ENCODE results near the gene SOX8. TPM values are rescaled to one million over a fixed set of nuclear protein-coding genes. Genes with fewer than 3 reads are reported as not detected.

Gene SOX8
- total RNA-seq, 1 experiment from 2014 or later, result not detected

- no peak for DNase-seq
- H2AFZ ChIP-seq, result no peak overlapping the region
- BruUV-seq (replicated peaks), result no TSS peak
- H3K4me2 ChIP-seq, result no peak overlapping the region
- H4K20me1 ChIP-seq (ENCODE audit: insufficient read depth), result no peaks in the 10 kb centered on the region
- no peaks in the 10 kb centered on the region for H3F3A ChIP-seq (ENCODE audit: insufficient read depth, low read depth)
- no peaks in the 10 kb centered on the region for H3K9me3 ChIP-seq (ENCODE audit: insufficient read depth, low read depth)
- no peaks in the 10 kb centered on the region for H3K36me3 ChIP-seq (ENCODE audit: low read depth)
- H3K79me2 ChIP-seq (ENCODE audit: low read depth), result no peaks in the 10 kb centered on the region
- H3K27me3 ChIP-seq (ENCODE audit: insufficient read depth, low read depth), result no peaks in the 10 kb centered on the region
- intact Hi-C loops (cut with micrococcal nuclease; ENCODE audit: unreplicated experiment), result no loop called here
- no peak overlapping the region for H3K27ac ChIP-seq
- CTCF ChIA-PET, result no interaction called here
- no peaks in the 10 kb centered on the region for H3K9me2 ChIP-seq (ENCODE audit: insufficient read depth)
- H3K4me1 ChIP-seq (replicated peaks; ENCODE audit: insufficient read depth), result no peaks in the 10 kb centered on the region
- no peak for TF ChIP-seq EZH2 (IDR thresholded peaks at IDR 0.05; ENCODE audit: low read depth)
- TF ChIP-seq CTCF (conservative IDR thresholded peaks at IDR 0.05), result no peak
- POLR2A ChIA-PET (ENCODE audit: unreplicated experiment), result no interaction called here
- H3K4me3 ChIP-seq, result no peak overlapping the region
These were observed 22.1 kb upstream of the SOX8 start for GRCh38 chr16:959232-960040.

- Histone ChIP-seq H3K4me2 (no peak overlapping the region), H3K27ac (no peak overlapping the region), H3K4me3 (no peak overlapping the region), H3K36me3 (ENCODE audit: low read depth) (no peaks in the 10 kb centered on the region), H3K9me2 (ENCODE audit: insufficient read depth) (no peaks in the 10 kb centered on the region), H3F3A (ENCODE audit: insufficient read depth, low read depth) (no peaks in the 10 kb centered on the region), H3K79me2 (ENCODE audit: low read depth) (no peaks in the 10 kb centered on the region), H3K27me3 (ENCODE audit: insufficient read depth, low read depth) (no peaks in the 10 kb centered on the region), H3K4me1 (replicated peaks; ENCODE audit: insufficient read depth) (no peaks in the 10 kb centered on the region), H3K9me3 (ENCODE audit: insufficient read depth, low read depth) (no peaks in the 10 kb centered on the region), H4K20me1 (ENCODE audit: insufficient read depth) (no peaks in the 10 kb centered on the region), H2AFZ (no peak overlapping the region)
- no TSS peak for BruUV-seq (replicated peaks)
- TF ChIP-seq EZH2 (IDR thresholded peaks at IDR 0.05; ENCODE audit: low read depth), result no peak
- no peak for TF ChIP-seq CTCF (conservative IDR thresholded peaks at IDR 0.05)
- POLR2A ChIA-PET (ENCODE audit: unreplicated experiment), result no interaction called here
- intact Hi-C loops (cut with micrococcal nuclease; ENCODE audit: unreplicated experiment), result no loop called here
- CTCF ChIA-PET, result no interaction called here
- no peak for DNase-seq
These were observed 19.2 kb upstream of the SOX8 start for GRCh38 chr16:962366-962765.

GRCh38 chr16:962901-963814, 18.4 kb upstream of the SOX8 start:
- TF ChIP-seq EZH2 (IDR thresholded peaks at IDR 0.05; ENCODE audit: low read depth), result no peak
- no peak for TF ChIP-seq CTCF (conservative IDR thresholded peaks at IDR 0.05)
- H3K4me1 ChIP-seq (replicated peaks; ENCODE audit: insufficient read depth), result no peaks in the 10 kb centered on the region
- H3K9me2 ChIP-seq (ENCODE audit: insufficient read depth), result no peaks in the 10 kb centered on the region
- no peaks in the 10 kb centered on the region for H4K20me1 ChIP-seq (ENCODE audit: insufficient read depth)
- no peak for DNase-seq
- no peaks in the 10 kb centered on the region for H3K27me3 ChIP-seq (ENCODE audit: insufficient read depth, low read depth)
- intact Hi-C loops (cut with micrococcal nuclease; ENCODE audit: unreplicated experiment), result no loop called here
- no peak overlapping the region for H3K27ac ChIP-seq
- no peaks in the 10 kb centered on the region for H3K79me2 ChIP-seq (ENCODE audit: low read depth)
- H3K4me2 ChIP-seq, result no peak overlapping the region
- BruUV-seq (replicated peaks), result no TSS peak
- H3F3A ChIP-seq (ENCODE audit: insufficient read depth, low read depth), result peaks cover under 1% of the 10 kb centered on the region; the same call in 1 of the 2 replicates
- H3K9me3 ChIP-seq (ENCODE audit: insufficient read depth, low read depth), result no peaks in the 10 kb centered on the region
- POLR2A ChIA-PET (ENCODE audit: unreplicated experiment), result interaction anchor here (1.3 kb wide), 1 partner anchor 11 kb away, joined by 5 read pairs; no protein-coding TSS in a partner anchor
- H2AFZ ChIP-seq, result no peak overlapping the region
- CTCF ChIA-PET, result interaction anchor here (0.7 kb wide), 1 partner anchor 130 kb away, joined by 3 read pairs; no protein-coding TSS in a partner anchor
- no peaks in the 10 kb centered on the region for H3K36me3 ChIP-seq (ENCODE audit: low read depth)
- no peak overlapping the region for H3K4me3 ChIP-seq

Data from PC-9 (cell line).